Panc1 (cell line): ENCODE data around the gene RXFP2. TPM values are rescaled to one million over a fixed set of nuclear protein-coding genes. Genes with fewer than 3 reads are reported as not detected.
A peak's percentile ranks its signal among the peaks of the same experiment; 100 is the strongest.

Experiments used
- ATAC-seq: fragments of 200-7000 bp; cut with Tn5 transposase; 2 replicates; pipeline ENCODE4 v1.9.1; 2020; ENCODE audit warnings: mild to moderate bottlenecking, moderate library complexity
- BruUV-seq: library from RNA; stranded (reverse); fragments of 400-500 nt; replicated peaks from 2 replicates; lab custom pipeline; 2021; lab: Mats Ljungman, UMichigan
- CTCF ChIA-PET: fragments of 300-600 bp; sonication (Branson Sonifier 250); formaldehyde crosslinking; loops from one replicate; lab custom pipeline; 2022; ENCODE audit warnings: antibody characterized with exemption; lab: Charles Lee
- POLR2A ChIA-PET: fragments of 300-600 bp; sonication (Branson Sonifier 250); formaldehyde crosslinking; loops from one replicate; lab custom pipeline; 2022; ENCODE audit warnings: antibody characterized with exemption; lab: Charles Lee
- DNase-seq: peaks from one replicate; pipeline ENCODE4 v3.0.0-alpha.2; 2010; ENCODE audit warnings: low read depth, low spot score
- H3K27ac ChIP-seq: 2 replicates; pipeline ENCODE4 v1.5.1; 2011; ENCODE audit warnings: mild to moderate bottlenecking, low read length, inconsistent platforms
- H3K27me3 ChIP-seq: fragments of 200-500 bp; sonication (Bioruptor generic); 2 replicates; pipeline ENCODE4 v1.6.0; 2014; ENCODE audit warnings: low read length, inconsistent platforms; ENCODE audit not compliant: control insufficient read depth, insufficient read depth
- H3K36me3 ChIP-seq: fragments of 200-500 bp; sonication (Bioruptor generic); 2 replicates; pipeline ENCODE4 v1.5.1; 2014; ENCODE audit warnings: inconsistent platforms, mild to moderate bottlenecking, low read length, moderate library complexity; ENCODE audit not compliant: control insufficient read depth, insufficient read depth
- H3K4me1 ChIP-seq: 2 replicates; pipeline ENCODE4 v1.5.1; 2011; ENCODE audit warnings: inconsistent platforms, mild to moderate bottlenecking, low read length, moderate library complexity; ENCODE audit not compliant: control insufficient read depth, insufficient read depth
- H3K4me3 ChIP-seq, 2 experiments: 2 replicates each; pipeline ENCODE4 v1.5.1; 2011 to 2012; ENCODE audit warnings: low read depth in 2 of 2, low read length in 2 of 2, mild to moderate bottlenecking in 2 of 2, inconsistent platforms in 1 of 2, moderate library complexity in 1 of 2
- H3K9me3 ChIP-seq: fragments of 200-500 bp; sonication (Bioruptor generic); 2 replicates; pipeline ENCODE4 v1.5.1; 2014; ENCODE audit warnings: low read depth, mild to moderate bottlenecking, inconsistent platforms, low read length, moderate library complexity; ENCODE audit not compliant: control insufficient read depth, insufficient read depth
- CTCF ChIP-seq: fragments of 450-650 bp; IDR thresholded peaks from 2 replicates; pipeline ENCODE4 v1.5.1; 2017; ENCODE audit warnings: mild to moderate bottlenecking
- POLR2AphosphoS5 ChIP-seq: IDR thresholded peaks from 2 replicates; pipeline ENCODE4 v1.6.1; 2012; ENCODE audit warnings: mild to moderate bottlenecking, low read depth, low read length, moderate library complexity
- REST ChIP-seq, 2 experiments: IDR thresholded peaks; 2 replicates each; pipeline ENCODE4 v1.6.1; 2011 to 2012; ENCODE audit warnings: low read depth in 2 of 2, control low read depth in 1 of 2, low read length in 1 of 2, mild to moderate bottlenecking in 1 of 2, moderate library complexity in 1 of 2; ENCODE audit not compliant: insufficient read depth in 1 of 2
- SIN3A ChIP-seq: IDR thresholded peaks from 2 replicates; pipeline ENCODE4 v1.6.1; 2012; ENCODE audit warnings: low read depth, mild to moderate bottlenecking, low read length, moderate library complexity, borderline replicate concordance; ENCODE audit not compliant: insufficient read depth
- TCF7L2 ChIP-seq: IDR thresholded peaks from 2 replicates; pipeline ENCODE4 v1.6.1; 2011; ENCODE audit warnings: mild to moderate bottlenecking, low read depth, low read length, inconsistent platforms
- in situ Hi-C: cut with HindIII; loops from 2 replicates; pipeline ENCODE4 v1.10.0; 2016; ENCODE audit warnings: low sequenced_read_pairs, low pct_unique_long_range_greater_than_20kb
- intact Hi-C: fragments of 100-400 bp; cut with micrococcal nuclease; formaldehyde crosslinking; loops from one replicate; pipeline ENCODE4 v1.10.0; 2022; ENCODE audit not compliant: unreplicated experiment
- total RNA-seq: library from RNA; stranded (reverse); gene quantifications from one replicate; pipeline ENCODE4 v1.2.1, GENCODE V29; 2021; ENCODE audit not compliant: unreplicated experiment

The RXFP2 gene
- total RNA-seq, 1 experiment from 2014 or later = not detected

- no peaks in the 10 kb centered on the region for H3K36me3 ChIP-seq
- H3K4me3 ChIP-seq = no peak overlapping the region
- no peak overlapping the region for H3K27ac ChIP-seq
- TF ChIP-seq SIN3A = no peak
- no peak for TF ChIP-seq POLR2AphosphoS5
- TF ChIP-seq CTCF = no peak
- TF ChIP-seq TCF7L2 = no peak
- no peak for TF ChIP-seq REST (IDR thresholded peaks at IDR 0.05; ENCODE audit: insufficient read depth in 1 of 2, low read depth in 2 of 2, low read length in 1 of 2)
- H3K4me1 ChIP-seq = no peaks in the 10 kb centered on the region
- H3K9me3 ChIP-seq = no peaks in the 10 kb centered on the region
- in situ Hi-C loops (no loop called here), intact Hi-C loops (no loop called here)
- CTCF ChIA-PET = no interaction called here
- no TSS peak for BruUV-seq
- H3K27me3 ChIP-seq = no peaks in the 10 kb centered on the region
- DNase-seq (peak; percentile 2), ATAC-seq (no peak)
- POLR2A ChIA-PET = no interaction called here
Observed at GRCh38 chr13:31725841-31726240, 13.5 kb upstream of the RXFP2 start.

GRCh38 chr13:31731921-31732320 lies 7.4 kb upstream of the RXFP2 start:
- no TSS peak for BruUV-seq
- H3K27me3 ChIP-seq = no peaks in the 10 kb centered on the region
- POLR2A ChIA-PET = interaction anchor here (0.6 kb wide), 1 partner anchor 322 kb away, joined by 12 read pairs; no protein-coding TSS in a partner anchor

More at GRCh38 chr13:31731921-31732320, 7.4 kb upstream of the RXFP2 start:
- in situ Hi-C loops = no loop called here
- intact Hi-C loops = loop anchor here (10.0 kb wide), 1 partner anchor 497 kb away; no protein-coding TSS in a partner anchor
- Histone ChIP-seq H3K36me3 (no peaks in the 10 kb centered on the region; the same call in 1 of the 2 replicates), H3K4me1 (no peaks in the 10 kb centered on the region), H3K4me3 (no peak overlapping the region), H3K9me3 (no peaks in the 10 kb centered on the region), H3K27ac (no peak overlapping the region)
- DNase-seq = no peak
- no peak for ATAC-seq
- CTCF ChIA-PET = no interaction called here
- no peak for TF ChIP-seq POLR2AphosphoS5
- TF ChIP-seq SIN3A = no peak
- no peak for TF ChIP-seq CTCF
- TF ChIP-seq TCF7L2 = no peak
- TF ChIP-seq REST (IDR thresholded peaks at IDR 0.05; ENCODE audit: insufficient read depth in 1 of 2, low read depth in 2 of 2, low read length in 1 of 2) = no peak
